ENCODE results near the gene OR51G2.

- TF ChIP-seq, protein P1, sequence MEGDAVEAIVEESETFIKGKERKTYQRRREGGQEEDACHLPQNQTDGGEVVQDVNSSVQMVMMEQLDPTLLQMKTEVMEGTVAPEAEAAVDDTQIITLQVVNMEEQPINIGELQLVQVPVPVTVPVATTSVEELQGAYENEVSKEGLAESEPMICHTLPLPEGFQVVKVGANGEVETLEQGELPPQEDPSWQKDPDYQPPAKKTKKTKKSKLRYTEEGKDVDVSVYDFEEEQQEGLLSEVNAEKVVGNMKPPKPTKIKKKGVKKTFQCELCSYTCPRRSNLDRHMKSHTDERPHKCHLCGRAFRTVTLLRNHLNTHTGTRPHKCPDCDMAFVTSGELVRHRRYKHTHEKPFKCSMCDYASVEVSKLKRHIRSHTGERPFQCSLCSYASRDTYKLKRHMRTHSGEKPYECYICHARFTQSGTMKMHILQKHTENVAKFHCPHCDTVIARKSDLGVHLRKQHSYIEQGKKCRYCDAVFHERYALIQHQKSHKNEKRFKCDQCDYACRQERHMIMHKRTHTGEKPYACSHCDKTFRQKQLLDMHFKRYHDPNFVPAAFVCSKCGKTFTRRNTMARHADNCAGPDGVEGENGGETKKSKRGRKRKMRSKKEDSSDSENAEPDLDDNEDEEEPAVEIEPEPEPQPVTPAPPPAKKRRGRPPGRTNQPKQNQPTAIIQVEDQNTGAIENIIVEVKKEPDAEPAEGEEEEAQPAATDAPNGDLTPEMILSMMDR (IDR thresholded peaks at IDR 0.05) = no peak
- TF ChIP-seq POLR2A (IDR thresholded peaks at IDR 0.05) (no peak), POLR2AphosphoS5 (IDR thresholded peaks at IDR 0.05) (no peak)
These were observed 15.7 kb downstream of the OR51G2 start, which contains the start of gene OR51A7 for GRCh38 chr11:4903484-4903883.
